HL-60 (cell line): Measurements from ENCODE around the gene YWHAQ.

Source experiments
- GABPA ChIP-seq: IDR thresholded peaks from 2 replicates; pipeline ENCODE4 v1.6.1; 2012; ENCODE audit warnings: low read depth
- POLR2AphosphoS5 ChIP-seq: IDR thresholded peaks from 2 replicates; pipeline ENCODE4 v1.6.1; 2012; ENCODE audit warnings: low read depth
- TF ChIP-seq, protein P1 (sequence below): IDR thresholded peaks from one replicate; pipeline ENCODE4 v1.5.1; 2011; ENCODE audit warnings: low read length, control low read depth, inconsistent platforms; ENCODE audit not compliant: insufficient read depth
- TF ChIP-seq, protein P2 (sequence below): IDR thresholded peaks from 2 replicates; pipeline ENCODE4 v1.6.1; 2012; ENCODE audit warnings: low read depth; ENCODE audit not compliant: insufficient replicate concordance

DNA sequence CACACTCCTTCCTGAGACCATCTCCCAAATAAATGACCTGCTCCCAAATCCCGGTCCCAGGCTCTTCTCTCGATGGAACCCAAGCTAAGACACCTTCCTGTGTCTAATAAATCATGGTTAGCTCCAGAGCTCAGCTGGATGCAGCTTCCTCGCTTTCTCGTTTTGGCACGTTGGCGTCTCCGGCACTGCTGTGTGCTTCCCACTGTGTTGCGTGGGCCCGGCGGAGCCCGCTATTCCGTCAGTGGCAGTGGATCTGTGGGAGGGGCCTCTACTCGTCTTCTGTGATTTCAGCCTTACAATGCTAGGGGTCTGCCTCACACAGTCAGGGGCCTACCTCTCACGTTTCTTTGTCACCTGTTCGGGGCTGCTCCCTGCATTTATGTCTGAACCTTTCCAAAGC, 29.4 kb upstream of the YWHAQ start:
- TF ChIP-seq, protein P1, sequence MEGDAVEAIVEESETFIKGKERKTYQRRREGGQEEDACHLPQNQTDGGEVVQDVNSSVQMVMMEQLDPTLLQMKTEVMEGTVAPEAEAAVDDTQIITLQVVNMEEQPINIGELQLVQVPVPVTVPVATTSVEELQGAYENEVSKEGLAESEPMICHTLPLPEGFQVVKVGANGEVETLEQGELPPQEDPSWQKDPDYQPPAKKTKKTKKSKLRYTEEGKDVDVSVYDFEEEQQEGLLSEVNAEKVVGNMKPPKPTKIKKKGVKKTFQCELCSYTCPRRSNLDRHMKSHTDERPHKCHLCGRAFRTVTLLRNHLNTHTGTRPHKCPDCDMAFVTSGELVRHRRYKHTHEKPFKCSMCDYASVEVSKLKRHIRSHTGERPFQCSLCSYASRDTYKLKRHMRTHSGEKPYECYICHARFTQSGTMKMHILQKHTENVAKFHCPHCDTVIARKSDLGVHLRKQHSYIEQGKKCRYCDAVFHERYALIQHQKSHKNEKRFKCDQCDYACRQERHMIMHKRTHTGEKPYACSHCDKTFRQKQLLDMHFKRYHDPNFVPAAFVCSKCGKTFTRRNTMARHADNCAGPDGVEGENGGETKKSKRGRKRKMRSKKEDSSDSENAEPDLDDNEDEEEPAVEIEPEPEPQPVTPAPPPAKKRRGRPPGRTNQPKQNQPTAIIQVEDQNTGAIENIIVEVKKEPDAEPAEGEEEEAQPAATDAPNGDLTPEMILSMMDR, result no peak
- TF ChIP-seq POLR2AphosphoS5 (no peak), GABPA (no peak)
- TF ChIP-seq, protein P2, sequence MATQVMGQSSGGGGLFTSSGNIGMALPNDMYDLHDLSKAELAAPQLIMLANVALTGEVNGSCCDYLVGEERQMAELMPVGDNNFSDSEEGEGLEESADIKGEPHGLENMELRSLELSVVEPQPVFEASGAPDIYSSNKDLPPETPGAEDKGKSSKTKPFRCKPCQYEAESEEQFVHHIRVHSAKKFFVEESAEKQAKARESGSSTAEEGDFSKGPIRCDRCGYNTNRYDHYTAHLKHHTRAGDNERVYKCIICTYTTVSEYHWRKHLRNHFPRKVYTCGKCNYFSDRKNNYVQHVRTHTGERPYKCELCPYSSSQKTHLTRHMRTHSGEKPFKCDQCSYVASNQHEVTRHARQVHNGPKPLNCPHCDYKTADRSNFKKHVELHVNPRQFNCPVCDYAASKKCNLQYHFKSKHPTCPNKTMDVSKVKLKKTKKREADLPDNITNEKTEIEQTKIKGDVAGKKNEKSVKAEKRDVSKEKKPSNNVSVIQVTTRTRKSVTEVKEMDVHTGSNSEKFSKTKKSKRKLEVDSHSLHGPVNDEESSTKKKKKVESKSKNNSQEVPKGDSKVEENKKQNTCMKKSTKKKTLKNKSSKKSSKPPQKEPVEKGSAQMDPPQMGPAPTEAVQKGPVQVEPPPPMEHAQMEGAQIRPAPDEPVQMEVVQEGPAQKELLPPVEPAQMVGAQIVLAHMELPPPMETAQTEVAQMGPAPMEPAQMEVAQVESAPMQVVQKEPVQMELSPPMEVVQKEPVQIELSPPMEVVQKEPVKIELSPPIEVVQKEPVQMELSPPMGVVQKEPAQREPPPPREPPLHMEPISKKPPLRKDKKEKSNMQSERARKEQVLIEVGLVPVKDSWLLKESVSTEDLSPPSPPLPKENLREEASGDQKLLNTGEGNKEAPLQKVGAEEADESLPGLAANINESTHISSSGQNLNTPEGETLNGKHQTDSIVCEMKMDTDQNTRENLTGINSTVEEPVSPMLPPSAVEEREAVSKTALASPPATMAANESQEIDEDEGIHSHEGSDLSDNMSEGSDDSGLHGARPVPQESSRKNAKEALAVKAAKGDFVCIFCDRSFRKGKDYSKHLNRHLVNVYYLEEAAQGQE, result no peak
